Suppressor macrophage (primary cell): Measurements from ENCODE around the gene LRRFIP2.

Source experiments
- DNase-seq, 4 experiments: peaks; one replicate each; pipeline ENCODE4 v3.0.0-alpha.2; 2020 to 2022

LRRFIP2 gene

GRCh38 chr3:37015642-37016041 is 158.7 kb downstream of the LRRFIP2 start:
- no peak for DNase-seq

GRCh38 chr3:37014620-37015019 is 159.8 kb downstream of the LRRFIP2 start:
- DNase-seq = no peak
